ENCODE results near the gene LDB3.

Gene LDB3

DNA sequence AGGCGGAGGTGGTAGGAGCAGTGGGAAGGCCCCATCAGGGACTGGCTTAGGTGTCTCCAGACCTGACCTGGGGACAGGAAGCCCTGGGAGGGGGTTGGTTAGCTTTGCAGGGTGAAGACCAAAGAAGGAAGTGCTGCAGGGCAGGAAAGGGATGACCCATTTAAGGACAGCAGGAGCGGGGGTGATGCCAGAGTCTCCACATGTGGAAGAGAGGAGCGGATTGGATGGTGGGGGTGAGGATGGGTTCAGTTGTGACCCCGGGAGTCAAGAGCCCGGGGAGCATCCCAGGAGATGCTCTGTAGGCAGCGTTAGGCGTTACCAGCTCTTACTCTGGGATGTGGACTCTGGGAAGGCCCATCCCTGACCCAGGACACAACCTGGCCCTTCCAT, 3.1 kb upstream of the LDB3 start:
- DNase-seq: no peak

DNA sequence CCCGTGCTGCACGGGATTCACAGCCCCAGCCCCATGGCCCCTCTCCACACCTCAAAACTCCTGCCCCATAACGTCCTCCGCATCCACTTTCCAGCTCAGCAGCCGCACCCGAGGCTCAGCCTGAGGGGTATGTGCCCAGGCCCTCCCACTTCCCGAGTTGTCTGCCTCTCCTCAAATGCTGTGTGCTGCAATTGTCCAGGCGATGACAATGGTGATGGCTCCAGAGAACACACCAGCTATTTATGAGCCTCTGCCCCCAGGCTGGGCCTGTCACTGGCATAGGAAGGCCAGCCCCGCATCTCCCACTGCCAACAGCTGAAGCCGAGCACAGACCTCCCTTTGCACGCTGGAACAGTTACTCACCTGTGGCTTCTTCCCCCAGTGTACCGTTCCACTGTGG, 2.4 kb upstream of the LDB3 start:
- no peak for DNase-seq

DNA sequence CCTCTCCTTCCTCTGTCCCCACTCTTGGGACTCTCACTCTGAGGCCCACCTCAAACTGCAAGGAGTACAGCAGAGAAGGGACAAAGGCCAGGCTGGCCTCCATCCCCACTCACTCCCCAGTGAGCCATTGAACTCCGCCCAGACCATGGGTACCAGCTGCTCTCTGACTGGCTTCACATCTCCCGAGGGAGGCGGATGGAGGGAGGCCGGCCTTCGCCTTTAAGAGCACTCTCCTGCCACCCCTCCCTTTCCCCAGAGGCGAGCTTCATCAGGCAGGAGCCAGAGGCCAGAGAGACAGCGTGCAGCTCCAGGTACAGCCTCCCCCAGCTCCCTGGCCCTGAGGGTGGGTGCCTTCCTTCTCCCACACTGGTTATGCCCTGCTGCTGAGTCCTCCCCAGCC, 1.8 kb upstream of the LDB3 start:
- DNase-seq: no peak

- no peak for DNase-seq
Measured at GRCh38 chr10:86667421-86668181, 710 bp upstream of the LDB3 start.

DNA sequence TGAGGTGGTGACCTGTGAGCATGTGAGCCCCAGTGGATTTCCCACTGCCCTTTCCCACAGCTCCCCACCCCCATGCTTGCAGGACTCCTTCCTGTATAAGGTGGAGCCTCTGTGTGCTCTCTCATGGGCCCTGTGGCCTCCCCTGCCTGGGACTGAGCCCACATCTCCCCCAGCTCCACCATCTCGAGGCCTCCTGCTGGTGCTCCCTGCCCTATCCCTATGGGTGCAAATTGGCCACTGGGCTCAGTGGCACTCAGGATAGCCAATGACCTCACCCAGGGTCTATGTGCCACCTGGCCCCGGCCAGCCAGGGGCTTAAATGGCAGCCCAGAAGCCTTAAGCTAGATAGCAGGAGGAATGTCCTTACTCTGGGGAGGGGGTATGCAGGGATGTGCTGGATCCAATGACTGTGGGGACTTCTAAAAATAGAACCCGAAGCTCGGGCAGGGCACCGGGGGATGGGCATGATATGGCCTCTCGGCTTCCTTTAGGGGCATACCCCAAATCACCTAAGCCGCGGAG, 2.0 kb downstream of the LDB3 start:
- DNase-seq: no peak

DNA sequence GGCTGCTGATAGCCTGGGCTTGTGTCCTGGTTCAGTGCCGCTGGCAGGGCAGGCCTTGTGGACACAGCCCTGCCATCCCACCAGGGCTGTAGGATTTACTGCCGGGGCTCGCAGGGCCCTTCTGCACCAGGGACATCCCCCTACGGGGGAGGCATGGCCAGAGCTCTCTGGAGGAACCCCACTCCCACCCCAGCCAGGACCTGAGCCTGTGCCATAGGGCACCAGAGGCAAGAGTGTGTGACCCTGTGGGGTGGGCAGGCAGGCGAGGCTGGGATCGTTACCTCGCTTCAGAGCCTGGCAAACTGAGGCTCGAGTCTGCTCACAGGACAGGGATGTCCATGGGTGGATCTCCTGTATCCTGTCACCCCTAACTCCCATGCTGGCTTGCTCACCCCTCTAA, 2.6 kb downstream of the LDB3 start:
- DNase-seq: no peak

DNA sequence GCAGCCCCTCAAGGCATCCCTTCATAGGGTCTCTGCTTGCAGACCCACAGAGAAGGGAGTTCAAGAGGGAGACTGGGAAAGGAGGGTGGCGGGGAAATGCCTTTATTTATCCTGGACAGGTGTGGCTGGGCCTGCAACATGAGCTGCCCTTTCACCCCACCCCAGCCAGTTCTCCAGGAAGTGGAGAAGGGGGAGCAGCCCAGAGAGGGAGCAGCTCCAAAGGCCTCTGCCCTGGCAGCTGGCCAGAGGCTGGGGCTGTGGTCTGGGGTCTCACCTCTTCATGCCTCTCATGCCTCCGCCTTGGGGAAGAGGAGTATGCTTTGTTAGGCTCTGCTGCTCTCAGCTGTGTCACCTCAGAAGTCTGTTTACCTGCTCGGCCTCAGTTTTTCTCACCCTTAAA, 3.1 kb downstream of the LDB3 start:
- no peak for DNase-seq

DNA sequence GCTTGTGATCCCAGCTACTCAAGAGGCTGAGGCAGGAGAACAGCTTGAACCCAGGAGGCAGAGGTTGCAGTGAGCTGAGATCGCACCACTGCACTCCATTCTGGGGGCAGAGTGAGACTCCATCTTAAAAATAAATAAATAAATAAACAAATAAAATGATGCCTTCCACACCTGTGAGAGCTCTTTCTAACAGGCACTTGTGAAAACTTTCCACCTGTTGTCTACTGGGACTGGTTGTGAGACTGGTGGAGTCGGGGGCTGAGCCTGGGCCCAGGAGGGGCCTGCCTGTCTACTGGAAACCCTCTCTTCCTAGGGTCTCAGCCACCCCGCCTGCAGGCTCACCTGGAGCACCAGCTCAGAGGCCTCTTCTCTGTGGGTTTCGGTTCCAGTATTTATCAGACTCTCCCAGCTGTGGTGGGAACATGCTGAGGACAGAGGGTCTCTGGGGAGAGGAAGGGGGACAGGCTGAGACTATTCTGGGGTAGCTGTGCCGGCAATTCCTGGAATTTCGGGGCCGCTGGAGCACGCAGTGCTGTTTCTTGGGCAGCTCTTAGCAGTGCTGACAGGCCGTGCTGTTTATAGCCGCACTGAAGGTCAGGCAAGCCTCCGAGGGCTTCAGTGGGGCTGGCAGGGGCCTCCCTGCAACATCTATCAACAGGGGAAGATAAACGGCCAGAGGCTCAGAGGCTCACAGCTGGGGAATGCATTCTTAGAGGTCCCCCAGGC, 3.8 kb downstream of the LDB3 start:
- DNase-seq: no peak

DNA sequence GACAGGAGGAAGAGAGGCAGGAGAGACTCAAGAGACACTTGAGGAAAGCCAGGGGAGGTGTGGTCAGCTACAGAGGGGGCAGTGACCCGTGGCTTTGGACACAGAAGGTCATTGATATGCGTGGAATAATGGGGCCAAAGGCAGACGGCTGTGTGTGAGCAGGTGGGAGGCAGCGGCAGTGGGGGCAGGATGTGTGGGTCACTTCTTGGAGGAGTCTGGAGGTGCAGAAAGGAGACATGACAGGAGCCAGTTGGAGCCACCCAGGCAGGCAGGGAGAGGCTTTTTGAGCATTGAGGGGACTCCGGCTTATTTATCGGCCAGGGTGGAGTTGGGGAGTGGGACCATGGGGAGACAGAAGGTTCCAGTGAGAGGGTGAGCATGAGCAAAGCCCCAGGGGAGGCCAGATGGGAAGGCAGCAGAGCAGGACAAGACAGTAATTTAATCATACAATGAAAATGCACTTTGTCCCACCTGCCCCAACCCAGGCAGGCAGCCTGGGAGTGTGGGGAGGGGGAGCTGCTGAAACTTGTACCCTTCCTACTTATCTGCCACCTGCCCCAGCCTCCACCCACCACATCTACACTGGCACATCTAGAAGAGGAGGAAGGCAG, 5.0 kb downstream of the LDB3 start:
- no peak for DNase-seq

GRCh38 chr10:86673827-86674581, 5.7 kb downstream of the LDB3 start:
- no peak for DNase-seq

DNA sequence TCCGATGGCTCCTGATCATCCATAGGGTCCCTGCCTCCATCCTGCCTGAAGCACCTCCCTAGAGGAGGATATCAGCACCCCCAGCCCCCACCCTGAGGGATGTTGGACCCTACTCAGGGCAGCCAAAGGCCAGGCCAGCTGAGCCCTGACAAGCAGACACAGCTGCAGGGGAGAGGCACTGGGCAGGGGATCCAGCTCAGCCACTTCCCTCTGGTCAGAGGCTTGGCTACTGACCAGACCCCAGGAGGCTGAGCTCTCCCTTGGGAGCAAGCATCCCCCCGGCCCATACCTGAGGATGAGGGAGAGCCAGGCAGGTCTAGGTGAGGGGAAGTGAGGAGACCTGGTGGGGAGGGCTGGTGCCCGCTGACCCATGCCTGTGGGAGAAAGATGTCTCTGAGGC, 6.6 kb downstream of the LDB3 start:
- DNase-seq: no peak

DNA sequence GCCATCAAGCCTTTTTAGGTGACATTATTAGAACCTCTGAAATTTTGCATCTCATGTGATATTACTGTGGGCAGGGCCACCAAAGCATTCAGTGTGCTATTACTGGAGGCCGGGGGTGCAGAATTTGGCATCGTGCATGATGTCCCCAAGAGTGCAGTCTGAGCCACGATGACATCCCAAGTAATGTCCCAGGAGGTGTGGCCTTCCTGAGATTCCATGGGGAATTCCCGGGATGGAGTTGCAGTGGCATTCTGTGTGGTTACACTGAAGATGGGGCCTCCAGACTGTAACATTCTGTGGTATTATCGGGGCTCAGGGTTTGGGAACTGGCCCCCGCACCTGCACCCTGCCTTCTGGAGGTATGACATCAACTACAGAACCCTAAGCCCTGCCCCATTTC, 9.1 kb downstream of the LDB3 start:
- DNase-seq: no peak

- no peak for DNase-seq
Measured at GRCh38 chr10:86678999-86679792, 10.9 kb downstream of the LDB3 start.

DNA sequence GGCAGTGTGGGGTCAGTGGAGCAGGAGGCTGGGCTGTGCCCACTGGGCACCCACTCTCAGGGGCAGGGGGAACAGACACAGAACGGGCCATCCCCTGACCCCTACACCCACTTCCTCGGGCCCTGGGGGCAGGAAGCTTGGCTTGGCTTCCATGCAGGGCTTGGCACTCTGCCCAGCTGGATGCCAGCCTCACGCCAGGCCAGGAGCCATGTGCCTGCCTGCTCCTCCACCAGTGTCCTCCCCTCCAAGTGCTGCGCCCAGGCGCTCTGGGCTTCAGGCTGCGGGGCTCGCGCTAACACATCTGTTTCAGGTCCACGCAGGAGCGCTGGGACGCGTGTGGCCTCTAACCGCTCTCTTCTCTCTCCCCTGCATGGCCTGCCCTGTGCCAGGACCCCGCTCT, 12.7 kb downstream of the LDB3 start:
- no peak for DNase-seq

GRCh38 chr10:86681722-86682386, 13.5 kb downstream of the LDB3 start:
- DNase-seq: no peak

- no peak for DNase-seq
Measured at GRCh38 chr10:86682675-86683074, 14.4 kb downstream of the LDB3 start.

- DNase-seq: no peak
Measured at GRCh38 chr10:86684331-86685097, 16.2 kb downstream of the LDB3 start.

DNA sequence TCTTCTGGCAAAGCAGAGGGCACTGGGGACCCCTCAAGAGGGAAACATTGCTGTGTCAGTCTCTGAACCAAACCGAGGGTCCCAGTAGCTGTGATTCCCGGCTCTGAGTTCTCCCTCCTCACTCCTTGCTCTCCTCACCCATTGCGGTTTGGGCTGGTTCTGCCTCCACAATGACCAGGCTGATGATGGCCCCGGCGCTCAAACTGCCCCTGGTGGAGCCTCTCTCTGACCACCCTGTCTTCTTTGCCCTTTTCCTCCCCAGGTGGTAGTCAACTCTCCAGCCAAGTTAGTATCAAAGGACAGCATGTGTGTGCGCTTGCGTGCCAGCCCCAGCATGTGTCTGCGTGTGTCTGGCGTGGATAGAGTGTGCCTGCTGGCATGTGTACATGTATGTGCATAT, 17.1 kb downstream of the LDB3 start:
- DNase-seq: no peak

- no peak for DNase-seq
Measured at GRCh38 chr10:86685893-86686632, 17.8 kb downstream of the LDB3 start.

GRCh38 chr10:86686972-86687371, 18.7 kb downstream of the LDB3 start:
- no peak for DNase-seq
